ENCODE data around the gene CDKN2AIP. TPM values are rescaled to one million over a fixed set of nuclear protein-coding genes. Genes with fewer than 3 reads are reported as not detected.

Gene CDKN2AIP
- total and polyA plus RNA-seq, 11 donors, result 5.3 to 12.5 (median 8.6) TPM

GRCh38 chr4:183447646-183448045 lies 3.2 kb downstream of the CDKN2AIP start:
- DNase-seq, result no peak
- TF ChIP-seq CTCF (IDR thresholded peaks at IDR 0.05), result no peak
- TF ChIP-seq POLR2A (IDR thresholded peaks at IDR 0.05), result no peak
- Histone ChIP-seq H3K27ac (no peak overlapping the region), H3K4me3 (no peak overlapping the region), H3K4me1 (peaks cover 8 to 62% (median 47%) of the 10 kb centered on the region in 12 donors), H3K27me3 (no peaks in the 10 kb centered on the region), H3K36me3 (peaks cover 0 to 69% (median 60%) of the 10 kb centered on the region in 9 donors), H3K9me3 (no peaks in the 10 kb centered on the region)
- no peak for ATAC-seq
- 82 to 93% (median 90%) methylated on average over 5 of the region's 5 CpGs for WGBS, 4 donors
- intact Hi-C loops (cut with DNase I), result loop anchor here in 1 of 10 donors (10.0 kb wide), 1 partner anchor 1287 kb away; the partner anchor contains the start of gene CENPU

- H3K27ac ChIP-seq, result no peak overlapping the region
- H3K4me1 ChIP-seq, result peaks cover 8 to 54% (median 43%) of the 10 kb centered on the region in 12 donors
- no peaks in the 10 kb centered on the region for H3K27me3 ChIP-seq
- TF ChIP-seq CTCF (IDR thresholded peaks at IDR 0.05) (no peak), POLR2A (IDR thresholded peaks at IDR 0.05) (no peak)
- no peak for ATAC-seq
- no peak for DNase-seq
- peaks cover 0 to 77% (median 62%) of the 10 kb centered on the region in 9 donors for H3K36me3 ChIP-seq
- intact Hi-C loops (cut with DNase I), result loop anchor here in 1 of 10 donors (10.0 kb wide), 1 partner anchor 1286 kb away; the partner anchor contains the start of gene CENPU
- WGBS, 4 donors, result 72 to 80% (median 77%) methylated on average over 3 of the region's 3 CpGs
- H3K4me3 ChIP-seq, result no peak overlapping the region
- H3K9me3 ChIP-seq, result no peaks in the 10 kb centered on the region
These were observed 4.0 kb downstream of the CDKN2AIP start for GRCh38 chr4:183448436-183448835.

GRCh38 chr4:183449193-183449882 lies 4.9 kb downstream of the CDKN2AIP start:
- Histone ChIP-seq H3K27ac (no peak overlapping the region), H3K4me3 (no peak overlapping the region), H3K4me1 (peaks cover 8 to 51% (median 42%) of the 10 kb centered on the region in 12 donors), H3K36me3 (peaks cover 0 to 79% (median 62%) of the 10 kb centered on the region in 9 donors), H3K27me3 (no peaks in the 10 kb centered on the region), H3K9me3 (no peaks in the 10 kb centered on the region)
- DNase-seq (no peak), ATAC-seq (no peak)
- 81 to 86% (median 85%) methylated on average over 5 of the region's 5 CpGs for WGBS, 4 donors
- intact Hi-C loops (cut with DNase I), result loop anchor here in 1 of 10 donors (10.0 kb wide), 1 partner anchor 1285 kb away; the partner anchor contains the start of gene CENPU
- TF ChIP-seq POLR2A (IDR thresholded peaks at IDR 0.05) (no peak), CTCF (IDR thresholded peaks at IDR 0.05) (no peak)

GRCh38 chr4:183450108-183450507 lies 5.7 kb downstream of the CDKN2AIP start:
- TF ChIP-seq POLR2A (IDR thresholded peaks at IDR 0.05) (no peak), CTCF (IDR thresholded peaks at IDR 0.05) (no peak)
- Histone ChIP-seq H3K4me1 (peaks cover 8 to 51% (median 42%) of the 10 kb centered on the region in 12 donors), H3K27me3 (no peaks in the 10 kb centered on the region), H3K9me3 (no peaks in the 10 kb centered on the region), H3K4me3 (no peak overlapping the region), H3K36me3 (peaks cover 0 to 79% (median 62%) of the 10 kb centered on the region in 9 donors), H3K27ac (no peak overlapping the region)
- no peak for ATAC-seq
- DNase-seq, result no peak
- intact Hi-C loops (cut with DNase I), result no loop called here
- 96 to 100% (median 98%) methylated on average over 1 of the region's 1 CpG for WGBS, 4 donors
